GM19240 (cell line): Measurements from ENCODE around the gene C3orf33.

ENCODE experiments used
- DNase-seq: peaks from one replicate; pipeline ENCODE4 v3.0.0; 2011; ENCODE audit warnings: low spot score; ENCODE audit not compliant: insufficient read length

The C3orf33 gene

GRCh38 chr3:155785662-155786295 lies 20.3 kb downstream of the C3orf33 start:
- DNase-seq = no peak

- DNase-seq = no peak
Measured at GRCh38 chr3:155782390-155782953, 23.6 kb downstream of the C3orf33 start.

- no peak for DNase-seq
Measured at GRCh38 chr3:155780291-155780690, 25.8 kb downstream of the C3orf33 start.

- no peak for DNase-seq
Measured at GRCh38 chr3:155778462-155778861, 27.6 kb downstream of the C3orf33 start.

- DNase-seq = no peak
Measured at GRCh38 chr3:155772801-155773200, 33.3 kb downstream of the C3orf33 start.

- no peak for DNase-seq
Measured at GRCh38 chr3:155771126-155771525, 35.0 kb downstream of the C3orf33 start.

GRCh38 chr3:155766206-155766605 lies 39.9 kb downstream of the C3orf33 start:
- no peak for DNase-seq

- DNase-seq = no peak
Measured at GRCh38 chr3:155763870-155764463, 42.1 kb downstream of the C3orf33 start.

GRCh38 chr3:155760653-155761052 lies 45.4 kb downstream of the C3orf33 start:
- DNase-seq = no peak

- DNase-seq = no peak
Measured at GRCh38 chr3:155757577-155757976, 48.5 kb downstream of the C3orf33 start.

- DNase-seq = no peak
Measured at GRCh38 chr3:155753038-155753639, 52.9 kb downstream of the C3orf33 start.

GRCh38 chr3:155748611-155749365 lies 57.3 kb downstream of the C3orf33 start:
- DNase-seq = no peak

GRCh38 chr3:155747946-155748290 lies 58.2 kb downstream of the C3orf33 start:
- DNase-seq = no peak

GRCh38 chr3:155747286-155747945 lies 58.7 kb downstream of the C3orf33 start:
- DNase-seq = no peak

GRCh38 chr3:155746703-155747102 lies 59.4 kb downstream of the C3orf33 start:
- DNase-seq = no peak

GRCh38 chr3:155745795-155746550 lies 60.1 kb downstream of the C3orf33 start:
- no peak for DNase-seq

- no peak for DNase-seq
Measured at GRCh38 chr3:155744626-155745324, 61.3 kb downstream of the C3orf33 start, which contains the start of gene PLCH1. Gene PLCH1 (minus strand): TSS chr3:155745071. CDS start chr3:155704224, 40,847 bp downstream.

- no peak for DNase-seq
Measured at GRCh38 chr3:155744010-155744625, 62.0 kb downstream of the C3orf33 start.

- DNase-seq = no peak
Measured at GRCh38 chr3:155743606-155744005, 62.5 kb downstream of the C3orf33 start.
